ENCODE data around the gene FGD3. TPM values are rescaled to one million over a fixed set of nuclear protein-coding genes. Genes with fewer than 3 reads are reported as not detected.

Gene FGD3
- total and polyA plus RNA-seq, 9 of the 15 experiments (the other 6 are each of a cell fraction or from before 2014, with no cell fraction given): 0.07 to 1.3 (median 0.29) TPM

DNA sequence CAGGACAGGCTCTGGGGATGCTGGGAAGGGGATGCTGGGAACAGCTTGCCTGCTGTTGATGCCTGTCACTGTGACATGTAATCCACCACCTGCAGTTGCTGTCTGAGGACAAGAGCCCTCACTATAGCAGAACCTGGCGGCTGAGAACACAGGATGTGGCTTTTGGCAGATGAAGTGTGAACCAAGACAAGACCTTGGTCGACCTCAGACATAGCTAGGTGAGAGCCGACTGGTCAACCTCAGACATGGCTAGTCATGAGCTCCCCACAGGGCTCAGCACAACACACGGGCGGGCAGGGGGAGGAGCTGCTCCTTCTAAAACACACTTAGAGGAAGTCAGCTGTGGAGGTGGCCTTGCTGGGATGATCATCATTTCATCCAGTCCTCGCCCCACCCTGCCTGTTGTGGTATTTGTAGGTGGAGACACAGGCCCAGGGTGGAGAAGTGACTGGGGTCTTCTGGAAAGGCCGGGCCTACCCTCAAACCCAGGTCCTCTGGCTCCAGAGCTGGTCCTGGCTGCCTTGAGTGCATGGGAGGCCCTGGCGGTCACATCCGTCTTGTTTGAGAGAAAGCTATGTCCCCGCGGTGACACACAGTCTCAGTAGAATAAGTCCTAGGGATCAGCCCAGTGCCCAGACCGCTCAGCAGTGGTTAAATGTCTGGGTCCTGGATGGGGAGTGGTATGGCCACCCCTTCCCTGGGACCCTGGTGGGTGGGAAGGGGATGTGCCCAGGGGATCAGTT is 117.2 kb downstream of the FGD3 start (continued):
- TF ChIP-seq MGA (IDR thresholded peaks at IDR 0.05): no peak
- TF ChIP-seq NFXL1 (CRISPR knock-in tag; IDR thresholded peaks at IDR 0.05): no peak
- no peak for TF ChIP-seq ZFP91 (CRISPR knock-in tag; IDR thresholded peaks at IDR 0.05)
- peak; percentile 26; the same call in 1 of the 2 replicates for TF ChIP-seq CBX1 (IDR thresholded peaks at IDR 0.05; ENCODE audit: low read depth)
- no peak for TF ChIP-seq CUX1 (CRISPR knock-in tag; IDR thresholded peaks at IDR 0.05)
- no peak for TF ChIP-seq ZNF764 (CRISPR knock-in tag; IDR thresholded peaks at IDR 0.05; ENCODE audit: low read depth)
- peak; percentile 62 for TF ChIP-seq HCFC1 (IDR thresholded peaks at IDR 0.05; ENCODE audit: low read depth, low read length)
- peak; percentile 80 for TF ChIP-seq SP1 (CRISPR knock-in tag; IDR thresholded peaks at IDR 0.05)

All from K562 (cell line).